OCI-LY7 (cell line): ENCODE measurements around the gene TOR2A. TPM values are rescaled to one million over a fixed set of nuclear protein-coding genes. Genes with fewer than 3 reads are reported as not detected.

Experiments
- BruUV-seq: library from RNA; stranded (reverse); fragments of 400-500 nt; replicated peaks from 2 replicates; lab custom pipeline; 2021; lab: Mats Ljungman, UMichigan
- CTCF ChIA-PET: fragments of 300-600 bp; sonication (Branson Sonifier 250); formaldehyde crosslinking; loops from one replicate; lab custom pipeline; 2022; ENCODE audit warnings: antibody characterized with exemption; ENCODE audit not compliant: unreplicated experiment; lab: Charles Lee
- POLR2A ChIA-PET: fragments of 300-600 bp; sonication (Branson Sonifier 250); formaldehyde crosslinking; loops from one replicate; lab custom pipeline; 2022; ENCODE audit warnings: antibody characterized with exemption; lab: Charles Lee
- DNase-seq: peaks from one replicate; pipeline ENCODE4 v3.0.0-alpha.2; 2015; ENCODE audit warnings: low spot score
- H2AFZ ChIP-seq: fragments of 200-600 bp; sonication (generic), shearing (Covaris generic); 2 replicates; pipeline ENCODE4 v1.6.1; 2014; ENCODE audit warnings: mild to moderate bottlenecking, antibody characterized with exemption, low read length, moderate library complexity
- H3K27ac ChIP-seq: fragments of 200-600 bp; sonication (generic); 2 replicates; pipeline ENCODE4 v1.5.1; 2014; ENCODE audit warnings: mixed run types, low read depth, mild to moderate bottlenecking, moderate library complexity, low read length, inconsistent platforms; ENCODE audit not compliant: poor library complexity, severe bottlenecking
- H3K36me3 ChIP-seq: fragments of 200-600 bp; sonication (generic); 2 replicates; pipeline ENCODE4 v1.6.1; 2014; ENCODE audit warnings: mild to moderate bottlenecking, antibody characterized with exemption, low read length, moderate library complexity, mixed read lengths; ENCODE audit not compliant: insufficient read depth
- H3K4me1 ChIP-seq: fragments of 200-600 bp; sonication (generic); 2 replicates; pipeline ENCODE4 v1.5.1; 2014; ENCODE audit warnings: mild to moderate bottlenecking, low read length; ENCODE audit not compliant: insufficient read depth, poor library complexity, severe bottlenecking
- H3K4me2 ChIP-seq: fragments of 200-600 bp; sonication (generic); 2 replicates; pipeline ENCODE4 v1.6.1; 2014; ENCODE audit warnings: mild to moderate bottlenecking, low read length
- H3K4me3 ChIP-seq: fragments of 200-600 bp; sonication (generic); 2 replicates; pipeline ENCODE4 v1.5.1; 2014; ENCODE audit warnings: mild to moderate bottlenecking, low read depth, low read length; ENCODE audit not compliant: poor library complexity, severe bottlenecking
- H3K79me2 ChIP-seq: fragments of 200-600 bp; sonication (generic); 2 replicates; pipeline ENCODE4 v1.6.1; 2016; ENCODE audit warnings: low read depth, mild to moderate bottlenecking, low read length, moderate library complexity, mixed read lengths; ENCODE audit not compliant: insufficient read depth
- H3K9me2 ChIP-seq: fragments of 200-600 bp; sonication (generic); 2 replicates; pipeline ENCODE4 v1.6.1; 2016; ENCODE audit warnings: mild to moderate bottlenecking, low read length, mixed read lengths; ENCODE audit not compliant: insufficient read depth
- H3K9me3 ChIP-seq: fragments of 200-600 bp; sonication (generic); 2 replicates; pipeline ENCODE4 v1.6.1; 2014; ENCODE audit warnings: mild to moderate bottlenecking, mixed run types, low read length, mixed read lengths
- H4K20me1 ChIP-seq: fragments of 200-600 bp; sonication (generic); 2 replicates; pipeline ENCODE4 v1.6.1; 2014; ENCODE audit warnings: mild to moderate bottlenecking, antibody characterized with exemption, low read length, moderate library complexity, mixed read lengths; ENCODE audit not compliant: insufficient read depth
- EZH2phosphoT487 ChIP-seq: fragments of 200-600 bp; sonication (generic); IDR thresholded peaks from 2 replicates; pipeline ENCODE4 v1.6.1; 2018; ENCODE audit warnings: low read depth, borderline replicate concordance, mild to moderate bottlenecking, mixed run types, antibody characterized with exemption, low read length, moderate library complexity, mixed read lengths
- intact Hi-C: fragments of 100-400 bp; cut with micrococcal nuclease; formaldehyde crosslinking; loops from one replicate; pipeline ENCODE4 v1.10.0; 2022; ENCODE audit not compliant: unreplicated experiment
- total RNA-seq, 2 experiments: library from RNA; depleted of rRNA in 1 of 2; stranded (reverse); fragments of >200 nt in 1 of 2; shearing (Covaris generic) in 1 of 2; gene quantifications; 2 replicates each; pipeline ENCODE4 v1.2.3, GENCODE V29; 2014 to 2022
- TF ChIP-seq, protein P1 (sequence below): fragments of 200-600 bp; sonication (generic); conservative IDR thresholded peaks from 2 replicates; pipeline ENCODE4 v1.5.1; 2014; ENCODE audit warnings: mild to moderate bottlenecking, antibody characterized with exemption, low read length, moderate library complexity, mixed read lengths

Gene TOR2A
- total RNA-seq, 2 experiments from 2014 or later = 13.9 to 17.9 TPM

DNA sequence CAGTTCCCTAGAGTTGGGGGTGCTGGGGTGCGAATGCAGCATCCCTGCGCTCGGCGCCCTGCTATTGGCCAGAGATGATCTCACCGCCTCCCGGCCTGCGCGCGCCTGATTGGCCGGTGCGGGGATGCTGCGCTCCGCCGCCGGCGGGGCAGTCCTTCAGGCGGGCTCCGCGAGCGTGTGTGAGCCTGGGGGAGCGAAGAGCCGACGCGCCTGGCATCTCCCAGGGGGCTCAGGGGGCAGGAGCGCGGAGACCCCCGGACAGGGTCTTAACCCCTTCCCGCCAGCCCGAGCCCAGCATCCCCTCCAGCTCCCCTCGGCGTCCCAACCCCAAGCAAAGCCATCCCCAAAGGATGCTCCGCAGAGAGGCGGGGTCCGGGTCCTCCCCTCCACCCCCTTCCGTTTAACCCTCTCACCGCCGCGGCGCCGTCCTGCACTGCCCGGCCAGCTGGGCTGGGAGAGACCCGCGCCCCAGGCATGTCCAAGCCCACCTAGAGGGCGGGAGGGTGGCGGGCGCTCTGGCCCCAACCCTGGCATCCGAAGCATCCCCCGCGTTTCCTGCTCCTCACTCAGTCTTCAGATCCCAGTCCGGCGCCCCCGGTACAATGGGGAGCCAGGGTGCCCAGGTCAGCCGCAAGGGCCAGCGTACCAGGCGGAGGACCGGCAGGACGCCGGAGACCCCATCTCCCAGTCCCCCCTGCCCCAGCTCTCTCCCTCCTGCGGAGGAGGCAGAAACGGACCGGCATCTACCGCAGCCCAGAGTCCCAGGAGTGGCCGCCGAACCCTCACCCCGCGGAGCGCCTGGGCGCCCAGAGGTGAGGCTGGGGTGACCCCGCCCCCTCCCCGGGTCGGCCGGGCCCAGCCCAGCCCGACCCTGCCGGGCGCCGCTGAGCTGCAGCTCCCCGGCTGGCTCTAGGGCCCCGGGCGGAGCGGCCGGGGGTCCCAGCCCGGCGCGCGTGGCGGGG, 19.3 kb upstream of the TOR2A start:
- intact Hi-C loops = no loop called here
- no TSS peak for BruUV-seq
- H3K9me2 ChIP-seq = no peaks in the 10 kb centered on the region
- TF ChIP-seq, protein P1, sequence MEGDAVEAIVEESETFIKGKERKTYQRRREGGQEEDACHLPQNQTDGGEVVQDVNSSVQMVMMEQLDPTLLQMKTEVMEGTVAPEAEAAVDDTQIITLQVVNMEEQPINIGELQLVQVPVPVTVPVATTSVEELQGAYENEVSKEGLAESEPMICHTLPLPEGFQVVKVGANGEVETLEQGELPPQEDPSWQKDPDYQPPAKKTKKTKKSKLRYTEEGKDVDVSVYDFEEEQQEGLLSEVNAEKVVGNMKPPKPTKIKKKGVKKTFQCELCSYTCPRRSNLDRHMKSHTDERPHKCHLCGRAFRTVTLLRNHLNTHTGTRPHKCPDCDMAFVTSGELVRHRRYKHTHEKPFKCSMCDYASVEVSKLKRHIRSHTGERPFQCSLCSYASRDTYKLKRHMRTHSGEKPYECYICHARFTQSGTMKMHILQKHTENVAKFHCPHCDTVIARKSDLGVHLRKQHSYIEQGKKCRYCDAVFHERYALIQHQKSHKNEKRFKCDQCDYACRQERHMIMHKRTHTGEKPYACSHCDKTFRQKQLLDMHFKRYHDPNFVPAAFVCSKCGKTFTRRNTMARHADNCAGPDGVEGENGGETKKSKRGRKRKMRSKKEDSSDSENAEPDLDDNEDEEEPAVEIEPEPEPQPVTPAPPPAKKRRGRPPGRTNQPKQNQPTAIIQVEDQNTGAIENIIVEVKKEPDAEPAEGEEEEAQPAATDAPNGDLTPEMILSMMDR = no peak
- TF ChIP-seq EZH2phosphoT487 = no peak
- CTCF ChIA-PET = no interaction called here
- H3K9me3 ChIP-seq = no peaks in the 10 kb centered on the region
- H3K4me1 ChIP-seq = no peaks in the 10 kb centered on the region
- POLR2A ChIA-PET = no interaction called here
- H3K79me2 ChIP-seq = no peaks in the 10 kb centered on the region
- peaks cover 24% of the 10 kb centered on the region; the same call in 1 of the 2 replicates for H3K36me3 ChIP-seq
- H3K4me3 ChIP-seq = no peak overlapping the region
- no peak overlapping the region for H3K27ac ChIP-seq
- no peaks in the 10 kb centered on the region for H4K20me1 ChIP-seq
- no peak overlapping the region for H3K4me2 ChIP-seq
- DNase-seq = no peak
- H2AFZ ChIP-seq = no peak overlapping the region

DNA sequence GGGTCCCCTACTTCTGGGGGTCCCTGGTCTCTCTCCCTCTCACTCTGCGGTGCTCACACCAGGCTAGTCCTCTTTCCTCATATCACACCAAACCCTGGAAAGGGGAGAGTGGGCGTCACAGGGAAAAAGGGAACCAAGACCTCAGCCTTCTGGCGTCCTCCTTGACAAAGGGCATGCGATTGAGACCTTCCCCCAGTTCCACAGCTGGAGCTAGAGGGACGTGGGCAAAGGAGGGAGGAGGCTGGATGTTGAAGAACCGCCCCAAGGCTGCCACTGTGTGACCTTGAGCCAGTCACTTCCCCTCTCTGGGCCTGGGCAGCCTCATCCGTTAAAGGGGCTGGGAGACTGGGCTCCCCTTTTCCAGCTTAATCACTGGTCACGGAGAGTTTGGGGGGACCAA, 18.5 kb upstream of the TOR2A start:
- POLR2A ChIA-PET = no interaction called here

More for the DNA sequence above, 18.5 kb upstream of the TOR2A start:
- TF ChIP-seq, protein P1 = no peak
- no peak for TF ChIP-seq EZH2phosphoT487
- intact Hi-C loops = no loop called here
- Histone ChIP-seq H3K9me2 (no peaks in the 10 kb centered on the region), H2AFZ (no peak overlapping the region), H3K4me1 (no peaks in the 10 kb centered on the region), H3K4me3 (no peak overlapping the region), H3K79me2 (no peaks in the 10 kb centered on the region), H3K9me3 (no peaks in the 10 kb centered on the region), H3K36me3 (peaks cover 28% of the 10 kb centered on the region), H3K4me2 (no peak overlapping the region), H3K27ac (no peak overlapping the region), H4K20me1 (no peaks in the 10 kb centered on the region)
- CTCF ChIA-PET = no interaction called here
- no TSS peak for BruUV-seq
- DNase-seq = no peak
